Smooth muscle cell (in vitro differentiated cells): Measurements from ENCODE around the gene AGAP3. TPM values are rescaled to one million over a fixed set of nuclear protein-coding genes. Genes with fewer than 3 reads are reported as not detected.

ENCODE experiments used
- DNase-seq: peaks from one replicate; lab custom pipeline; 2025; ENCODE audit not compliant: unreplicated experiment; lab: John Stamatoyannopoulos, UW
- H2AFZ ChIP-seq: fragments of 200-600 bp; sonication (generic); 2 replicates; pipeline ENCODE4 v1.6.0; 2016; ENCODE audit warnings: antibody characterized with exemption, low read depth, mild to moderate bottlenecking
- H3F3A ChIP-seq: fragments of 200-600 bp; sonication (generic); 2 replicates; pipeline ENCODE4 v1.6.0; 2017; ENCODE audit warnings: antibody characterized with exemption, low read depth
- H3K27ac ChIP-seq: fragments of 200-600 bp; sonication (generic); 2 replicates; pipeline ENCODE4 v1.5.1; 2016; ENCODE audit warnings: low read depth, mild to moderate bottlenecking
- H3K27me3 ChIP-seq: fragments of 200-600 bp; sonication (generic); 2 replicates; pipeline ENCODE4 v1.6.1; 2016; ENCODE audit warnings: low read depth, mild to moderate bottlenecking
- H3K36me3 ChIP-seq: fragments of 200-600 bp; sonication (generic); 2 replicates; pipeline ENCODE4 v1.5.1; 2016; ENCODE audit warnings: low read depth
- H3K4me1 ChIP-seq: fragments of 200-600 bp; sonication (generic); 2 replicates; pipeline ENCODE4 v1.5.1; 2016; ENCODE audit warnings: low read depth
- H3K4me2 ChIP-seq: fragments of 200-600 bp; sonication (generic); 2 replicates; pipeline ENCODE4 v1.6.0; 2016; ENCODE audit warnings: mild to moderate bottlenecking
- H3K4me3 ChIP-seq: fragments of 200-600 bp; sonication (generic); 2 replicates; pipeline ENCODE4 v1.5.1; 2016; ENCODE audit warnings: mild to moderate bottlenecking
- H3K79me2 ChIP-seq: fragments of 200-600 bp; sonication (generic); 2 replicates; pipeline ENCODE4 v1.6.0; 2016; ENCODE audit warnings: low read depth, mild to moderate bottlenecking
- H3K9ac ChIP-seq: fragments of 200-600 bp; sonication (generic); 2 replicates; pipeline ENCODE4 v1.6.0; 2016; ENCODE audit warnings: low read depth
- H3K9me3 ChIP-seq: fragments of 200-600 bp; sonication (generic); replicated peaks from 2 replicates; pipeline ENCODE4 v1.5.1; 2016; ENCODE audit warnings: low read depth
- H4K20me1 ChIP-seq: fragments of 200-600 bp; sonication (generic); 2 replicates; pipeline ENCODE4 v1.6.0; 2016; ENCODE audit warnings: low read depth
- WGBS: methylation state at CpG from one replicate; pipeline ENCODE4 v1.1.7; 2016; ENCODE audit warnings: low lambda C conversion rate; 5-methylcytosine and 5-hydroxymethylcytosine counted together
- polyA plus RNA-seq: library from polyadenylated mRNA; unstranded; fragments of >200 nt; fragmentation: Nextera tagmentation; extraction: Ambion mirVana; gene quantifications from 2 replicates; pipeline ENCODE4 v1.2.1, GENCODE V29; 2016
- total RNA-seq: library from RNA; depleted of rRNA; stranded (reverse); fragments of >200 nt; gene quantifications from 2 replicates; pipeline ENCODE4 v1.2.3, GENCODE V29; 2014
- TF ChIP-seq, protein P1 (sequence below): fragments of 200-600 bp; sonication (generic); IDR thresholded peaks from 2 replicates; pipeline ENCODE4 v1.5.1; 2017; ENCODE audit warnings: borderline replicate concordance, mild to moderate bottlenecking, antibody characterized with exemption; ENCODE audit not compliant: insufficient read depth, poor library complexity, severe bottlenecking

Gene AGAP3
- total and polyA plus RNA-seq, 2 experiments from 2014 or later, result 29.8 to 51.4 TPM

DNA sequence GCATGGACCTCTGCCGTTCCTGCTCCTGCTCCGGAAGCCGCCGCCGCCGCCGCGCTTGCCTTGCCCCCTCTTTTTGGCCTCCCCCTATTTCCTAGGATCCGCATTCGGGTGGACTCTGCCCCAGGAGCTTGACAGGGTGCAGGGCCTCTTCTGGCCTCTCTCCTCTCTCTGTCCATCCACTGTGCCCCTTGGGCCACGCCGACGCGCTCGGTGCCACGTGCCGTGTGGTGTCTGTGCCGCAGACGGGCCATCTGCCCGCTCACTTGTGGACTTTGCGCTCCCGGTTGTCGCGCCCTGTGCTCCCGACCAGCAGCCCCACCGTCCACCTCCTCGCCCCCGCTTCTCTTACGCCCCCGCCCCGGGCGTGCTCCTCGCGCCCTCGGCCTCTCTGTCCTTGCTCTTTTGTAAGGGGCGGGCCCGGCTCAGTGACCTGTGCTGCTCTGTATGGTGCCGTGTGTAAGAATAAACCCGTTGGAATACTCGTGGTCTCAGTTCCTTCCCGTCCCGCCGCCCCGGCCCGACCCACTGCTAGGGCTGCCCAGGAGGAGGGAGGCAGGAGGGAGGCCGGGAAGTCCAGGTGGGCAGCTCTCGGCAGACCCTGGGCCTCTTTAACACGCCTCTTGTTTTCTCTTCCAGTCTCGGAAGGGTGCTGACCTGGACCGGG lies 37.0 kb downstream of the AGAP3 start:
- 96% methylated on average over 46 of the region's 50 CpGs for WGBS
- no peak overlapping the region for H3K4me2 ChIP-seq
- H3K9ac ChIP-seq, result no peak overlapping the region
- peaks cover 89% of the 10 kb centered on the region for H4K20me1 ChIP-seq
- DNase-seq, result no peak
- H3K4me1 ChIP-seq, result no peaks in the 10 kb centered on the region
- no peaks in the 10 kb centered on the region for H3K79me2 ChIP-seq
- H3K4me3 ChIP-seq, result no peak overlapping the region
- no peak overlapping the region for H3K27ac ChIP-seq
- no peaks in the 10 kb centered on the region for H3K36me3 ChIP-seq
- TF ChIP-seq, protein P1, sequence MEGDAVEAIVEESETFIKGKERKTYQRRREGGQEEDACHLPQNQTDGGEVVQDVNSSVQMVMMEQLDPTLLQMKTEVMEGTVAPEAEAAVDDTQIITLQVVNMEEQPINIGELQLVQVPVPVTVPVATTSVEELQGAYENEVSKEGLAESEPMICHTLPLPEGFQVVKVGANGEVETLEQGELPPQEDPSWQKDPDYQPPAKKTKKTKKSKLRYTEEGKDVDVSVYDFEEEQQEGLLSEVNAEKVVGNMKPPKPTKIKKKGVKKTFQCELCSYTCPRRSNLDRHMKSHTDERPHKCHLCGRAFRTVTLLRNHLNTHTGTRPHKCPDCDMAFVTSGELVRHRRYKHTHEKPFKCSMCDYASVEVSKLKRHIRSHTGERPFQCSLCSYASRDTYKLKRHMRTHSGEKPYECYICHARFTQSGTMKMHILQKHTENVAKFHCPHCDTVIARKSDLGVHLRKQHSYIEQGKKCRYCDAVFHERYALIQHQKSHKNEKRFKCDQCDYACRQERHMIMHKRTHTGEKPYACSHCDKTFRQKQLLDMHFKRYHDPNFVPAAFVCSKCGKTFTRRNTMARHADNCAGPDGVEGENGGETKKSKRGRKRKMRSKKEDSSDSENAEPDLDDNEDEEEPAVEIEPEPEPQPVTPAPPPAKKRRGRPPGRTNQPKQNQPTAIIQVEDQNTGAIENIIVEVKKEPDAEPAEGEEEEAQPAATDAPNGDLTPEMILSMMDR, result no peak
- H3F3A ChIP-seq, result peaks cover 3% of the 10 kb centered on the region
- H3K27me3 ChIP-seq, result no peaks in the 10 kb centered on the region
- no peaks in the 10 kb centered on the region for H3K9me3 ChIP-seq
- no peak overlapping the region for H2AFZ ChIP-seq

GRCh38 chr7:151123822-151124464 lies 37.7 kb downstream of the AGAP3 start:
- Histone ChIP-seq H3K4me3 (no peak overlapping the region), H3K36me3 (no peaks in the 10 kb centered on the region), H3K27me3 (no peaks in the 10 kb centered on the region), H3K4me1 (no peaks in the 10 kb centered on the region), H3F3A (peaks cover 3% of the 10 kb centered on the region), H3K79me2 (no peaks in the 10 kb centered on the region), H2AFZ (no peak overlapping the region), H3K27ac (no peak overlapping the region), H3K4me2 (no peak overlapping the region), H3K9me3 (no peaks in the 10 kb centered on the region), H4K20me1 (peaks cover 89% of the 10 kb centered on the region), H3K9ac (no peak overlapping the region)
- TF ChIP-seq, protein P1, result peak; percentile 95
- WGBS, result 48% methylated on average over 24 of the region's 24 CpGs
- peak; percentile 40 for DNase-seq

- Histone ChIP-seq H3K9ac (no peak overlapping the region), H3K9me3 (no peaks in the 10 kb centered on the region), H3F3A (peaks cover 3% of the 10 kb centered on the region), H3K4me3 (no peak overlapping the region), H3K27ac (no peak overlapping the region), H3K36me3 (no peaks in the 10 kb centered on the region), H2AFZ (no peak overlapping the region), H4K20me1 (peaks cover 87% of the 10 kb centered on the region), H3K4me1 (no peaks in the 10 kb centered on the region), H3K27me3 (no peaks in the 10 kb centered on the region), H3K4me2 (no peak overlapping the region), H3K79me2 (no peaks in the 10 kb centered on the region)
- WGBS, result 92% methylated on average over 7 of the region's 7 CpGs
- no peak for DNase-seq
- TF ChIP-seq, protein P1, result no peak
Observed at GRCh38 chr7:151124481-151124880, 38.2 kb downstream of the AGAP3 start.
